Measurements from ENCODE around the gene TRAT1.

TRAT1 gene

DNA sequence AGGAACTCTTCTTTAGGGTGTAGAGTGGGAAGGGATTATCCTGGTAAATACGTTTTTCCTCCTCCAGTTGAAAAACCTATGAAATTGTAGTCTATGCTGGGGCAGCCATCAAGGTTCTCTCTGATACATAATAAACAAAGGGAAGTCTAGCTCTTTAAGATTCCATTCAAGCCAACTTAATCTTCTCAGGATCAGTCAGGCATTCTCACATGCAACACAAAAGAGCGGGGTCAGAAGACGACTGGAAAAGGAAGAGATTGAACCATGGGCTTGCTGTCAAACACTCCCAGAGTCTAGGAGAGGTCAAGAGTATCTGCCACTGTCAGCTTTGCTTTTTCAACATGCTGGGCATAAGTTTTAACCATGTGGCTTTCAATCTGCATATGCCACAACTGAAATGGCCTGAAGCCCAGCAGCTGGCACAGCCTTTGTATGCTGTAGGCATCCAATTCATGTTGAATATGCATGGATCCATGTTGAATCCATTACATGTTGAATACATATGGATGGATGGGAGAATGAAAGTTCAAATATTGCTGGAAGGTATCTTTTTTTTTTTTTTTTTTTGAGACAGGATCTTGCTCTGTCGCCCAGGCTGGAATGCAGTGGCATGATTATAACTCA is 8.5 kb downstream of the TRAT1 start:
- Histone ChIP-seq H3K9me3 (ENCODE audit: control insufficient read depth, low read length) (no peaks in the 10 kb centered on the region), H3K27ac (no peak overlapping the region), H3K4me2 (ENCODE audit: low read length) (no peak overlapping the region), H2AFZ (no peak overlapping the region), H3K36me3 (ENCODE audit: control insufficient read depth, insufficient read depth, low read length) (no peaks in the 10 kb centered on the region), H3K27me3 (ENCODE audit: control insufficient read depth, insufficient read depth, low read length) (no peaks in the 10 kb centered on the region), H3K4me3 (ENCODE audit: low read depth, low read length) (no peak overlapping the region), H3K4me1 (no peaks in the 10 kb centered on the region), H3K9ac (no peak overlapping the region), H3K79me2 (no peaks in the 10 kb centered on the region)
- no peak for TF ChIP-seq CTCF (IDR thresholded peaks at IDR 0.05)

DNA sequence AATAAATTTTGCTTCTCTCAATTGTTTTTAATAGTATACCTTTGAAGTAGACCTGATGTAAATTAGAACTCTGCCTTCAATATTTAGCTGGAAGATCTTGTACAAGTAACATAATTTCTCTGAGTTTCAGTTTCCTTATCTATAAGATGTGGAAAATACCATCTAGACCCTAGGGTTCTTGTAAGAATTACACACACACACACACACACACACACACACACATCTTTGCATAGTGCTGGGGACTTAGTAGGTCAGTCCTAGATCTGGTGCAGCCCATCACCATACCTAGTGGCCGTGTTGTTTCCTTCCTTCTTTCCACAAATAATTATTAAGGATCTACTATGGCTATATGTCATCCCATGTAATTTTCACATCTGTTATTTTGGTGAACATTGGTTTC is 11.0 kb downstream of the TRAT1 start:
- no peak overlapping the region for H3K4me2 ChIP-seq (ENCODE audit: low read length)
- H3K79me2 ChIP-seq: no peaks in the 10 kb centered on the region
- no peak overlapping the region for H3K4me3 ChIP-seq (ENCODE audit: low read depth, low read length)
- H3K27me3 ChIP-seq (ENCODE audit: control insufficient read depth, insufficient read depth, low read length): no peaks in the 10 kb centered on the region
- no peaks in the 10 kb centered on the region for H3K36me3 ChIP-seq (ENCODE audit: control insufficient read depth, insufficient read depth, low read length)
- H2AFZ ChIP-seq: no peak overlapping the region
- H3K27ac ChIP-seq: no peak overlapping the region
- H3K9ac ChIP-seq: no peak overlapping the region
- H3K4me1 ChIP-seq: no peaks in the 10 kb centered on the region
- TF ChIP-seq CTCF (IDR thresholded peaks at IDR 0.05): no peak
- H3K9me3 ChIP-seq (ENCODE audit: control insufficient read depth, low read length): no peaks in the 10 kb centered on the region

GRCh38 chr3:108834551-108834950 is 12.0 kb downstream of the TRAT1 start:
- no peaks in the 10 kb centered on the region for H3K36me3 ChIP-seq (ENCODE audit: control insufficient read depth, insufficient read depth, low read length)
- no peaks in the 10 kb centered on the region for H3K79me2 ChIP-seq
- H3K27me3 ChIP-seq (ENCODE audit: control insufficient read depth, insufficient read depth, low read length): no peaks in the 10 kb centered on the region
- H2AFZ ChIP-seq: no peak overlapping the region
- no peaks in the 10 kb centered on the region for H3K4me1 ChIP-seq
- H3K4me3 ChIP-seq (ENCODE audit: low read depth, low read length): no peak overlapping the region
- H3K9me3 ChIP-seq (ENCODE audit: control insufficient read depth, low read length): no peaks in the 10 kb centered on the region
- no peak overlapping the region for H3K27ac ChIP-seq
- TF ChIP-seq CTCF (IDR thresholded peaks at IDR 0.05): no peak
- no peak overlapping the region for H3K4me2 ChIP-seq (ENCODE audit: low read length)
- H3K9ac ChIP-seq: no peak overlapping the region

DNA sequence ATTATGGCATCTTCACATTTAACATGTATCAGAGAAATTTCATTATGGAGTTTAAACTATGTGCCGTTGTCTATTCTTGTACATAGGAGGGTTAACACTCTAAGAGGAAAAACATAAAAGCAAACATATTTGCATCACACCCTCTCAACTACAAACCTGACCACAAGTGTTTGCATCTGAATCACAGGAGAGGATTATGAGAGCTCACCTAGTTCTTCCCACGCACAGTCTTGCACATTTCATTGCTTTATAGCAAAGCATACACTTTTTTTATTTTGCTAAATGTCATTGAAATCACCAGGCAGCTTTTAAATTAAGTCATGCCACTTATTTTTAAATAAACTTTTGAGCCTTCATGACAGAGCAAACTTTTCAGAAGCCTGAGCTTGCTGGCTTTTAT is 12.5 kb downstream of the TRAT1 start:
- no peak overlapping the region for H3K4me2 ChIP-seq (ENCODE audit: low read length)
- no peak overlapping the region for H3K9ac ChIP-seq
- H3K4me1 ChIP-seq: no peaks in the 10 kb centered on the region
- TF ChIP-seq CTCF (IDR thresholded peaks at IDR 0.05): no peak
- H3K27me3 ChIP-seq (ENCODE audit: control insufficient read depth, insufficient read depth, low read length): no peaks in the 10 kb centered on the region
- H2AFZ ChIP-seq: no peak overlapping the region
- no peak overlapping the region for H3K27ac ChIP-seq
- no peak overlapping the region for H3K4me3 ChIP-seq (ENCODE audit: low read depth, low read length)
- no peaks in the 10 kb centered on the region for H3K9me3 ChIP-seq (ENCODE audit: control insufficient read depth, low read length)
- H3K36me3 ChIP-seq (ENCODE audit: control insufficient read depth, insufficient read depth, low read length): no peaks in the 10 kb centered on the region
- no peaks in the 10 kb centered on the region for H3K79me2 ChIP-seq

GRCh38 chr3:108838436-108838835 is 15.8 kb downstream of the TRAT1 start:
- H3K9ac ChIP-seq: no peak overlapping the region
- H3K4me2 ChIP-seq (ENCODE audit: low read length): no peak overlapping the region
- no peak overlapping the region for H2AFZ ChIP-seq
- no peaks in the 10 kb centered on the region for H3K27me3 ChIP-seq (ENCODE audit: control insufficient read depth, insufficient read depth, low read length)
- H3K4me1 ChIP-seq: no peaks in the 10 kb centered on the region
- H3K4me3 ChIP-seq (ENCODE audit: low read depth, low read length): no peak overlapping the region
- no peaks in the 10 kb centered on the region for H3K9me3 ChIP-seq (ENCODE audit: control insufficient read depth, low read length)
- no peaks in the 10 kb centered on the region for H3K79me2 ChIP-seq
- no peaks in the 10 kb centered on the region for H3K36me3 ChIP-seq (ENCODE audit: control insufficient read depth, insufficient read depth, low read length)
- TF ChIP-seq CTCF (IDR thresholded peaks at IDR 0.05): no peak
- H3K27ac ChIP-seq: no peak overlapping the region
